Lower leg skin (tissue), 3 donors: Measurements from ENCODE around the gene C16orf78.

Experiments
- POLR2A ChIP-seq, 2 donors: fragments of 450-650 bp; IDR thresholded peaks; one replicate each; pipeline ENCODE4 v1.6.1; 2016 to 2017; ENCODE audit warnings: antibody characterized with exemption in 2 of 2, mild to moderate bottlenecking in 1 of 2, moderate library complexity in 1 of 2
- TF ChIP-seq, protein P1 (sequence below), 3 donors: fragments of 450-650 bp; IDR thresholded peaks; one replicate each; pipeline ENCODE4 v1.5.1; 2016; ENCODE audit warnings: antibody characterized with exemption in 3 of 3, mild to moderate bottlenecking in 3 of 3, moderate library complexity in 2 of 3

DNA sequence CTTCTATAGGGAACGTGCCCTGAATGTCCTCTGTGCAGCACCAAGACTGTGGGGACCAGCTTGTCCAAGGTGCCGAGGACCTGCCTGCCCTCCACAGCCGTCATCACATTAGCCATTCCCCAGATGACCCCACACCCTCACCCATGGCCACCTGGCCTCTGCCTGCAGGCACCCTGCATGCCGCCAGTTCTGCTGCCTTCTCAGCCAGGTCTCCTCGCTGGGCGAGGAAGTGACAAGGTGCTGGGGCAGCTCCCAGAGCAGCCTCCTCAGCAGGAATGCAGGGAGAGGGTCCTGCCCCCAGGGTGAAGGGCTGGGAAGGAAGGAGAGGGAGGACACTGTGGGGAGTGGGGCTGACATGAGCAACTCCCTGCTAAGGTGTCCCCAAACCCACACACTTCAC is 18.6 kb upstream of the C16orf78 start:
- TF ChIP-seq, protein P1, sequence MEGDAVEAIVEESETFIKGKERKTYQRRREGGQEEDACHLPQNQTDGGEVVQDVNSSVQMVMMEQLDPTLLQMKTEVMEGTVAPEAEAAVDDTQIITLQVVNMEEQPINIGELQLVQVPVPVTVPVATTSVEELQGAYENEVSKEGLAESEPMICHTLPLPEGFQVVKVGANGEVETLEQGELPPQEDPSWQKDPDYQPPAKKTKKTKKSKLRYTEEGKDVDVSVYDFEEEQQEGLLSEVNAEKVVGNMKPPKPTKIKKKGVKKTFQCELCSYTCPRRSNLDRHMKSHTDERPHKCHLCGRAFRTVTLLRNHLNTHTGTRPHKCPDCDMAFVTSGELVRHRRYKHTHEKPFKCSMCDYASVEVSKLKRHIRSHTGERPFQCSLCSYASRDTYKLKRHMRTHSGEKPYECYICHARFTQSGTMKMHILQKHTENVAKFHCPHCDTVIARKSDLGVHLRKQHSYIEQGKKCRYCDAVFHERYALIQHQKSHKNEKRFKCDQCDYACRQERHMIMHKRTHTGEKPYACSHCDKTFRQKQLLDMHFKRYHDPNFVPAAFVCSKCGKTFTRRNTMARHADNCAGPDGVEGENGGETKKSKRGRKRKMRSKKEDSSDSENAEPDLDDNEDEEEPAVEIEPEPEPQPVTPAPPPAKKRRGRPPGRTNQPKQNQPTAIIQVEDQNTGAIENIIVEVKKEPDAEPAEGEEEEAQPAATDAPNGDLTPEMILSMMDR (IDR thresholded peaks at IDR 0.05), result no peak
- no peak for TF ChIP-seq POLR2A (IDR thresholded peaks at IDR 0.05)
